GM18511 (cell line): Measurements from ENCODE around the gene TMEM82.

Experiments
- ATAC-seq: cut with Tn5 transposase; IDR thresholded peaks from one replicate; pipeline ENCODE4 v1.9.1; 2021; ENCODE audit warnings: mild to moderate bottlenecking, moderate library complexity; ENCODE audit not compliant: unreplicated experiment

The TMEM82 gene

DNA sequence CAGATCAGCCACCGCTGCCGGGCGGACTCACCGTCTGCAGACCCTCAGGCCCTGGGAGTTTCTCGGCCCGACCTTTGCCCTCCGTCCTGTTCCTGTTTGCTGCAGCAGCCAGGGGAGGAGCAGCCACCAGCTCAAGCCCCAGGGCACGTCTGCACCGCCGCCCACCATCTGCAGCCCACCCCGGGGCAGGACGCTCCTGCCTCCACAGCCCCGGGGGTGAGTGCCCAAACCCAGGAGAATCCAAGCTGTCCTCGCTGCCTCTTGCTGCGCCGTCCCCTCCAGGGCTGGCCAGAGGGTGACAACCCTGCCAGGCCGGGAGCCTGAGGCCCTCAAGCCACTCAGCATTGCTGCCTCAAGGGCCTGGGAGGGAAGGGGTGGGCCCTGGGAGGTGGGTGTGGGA lies 7.4 kb upstream of the TMEM82 start:
- no peak for ATAC-seq

GRCh38 chr1:15735304-15736037 lies 6.8 kb upstream of the TMEM82 start:
- no peak for ATAC-seq

DNA sequence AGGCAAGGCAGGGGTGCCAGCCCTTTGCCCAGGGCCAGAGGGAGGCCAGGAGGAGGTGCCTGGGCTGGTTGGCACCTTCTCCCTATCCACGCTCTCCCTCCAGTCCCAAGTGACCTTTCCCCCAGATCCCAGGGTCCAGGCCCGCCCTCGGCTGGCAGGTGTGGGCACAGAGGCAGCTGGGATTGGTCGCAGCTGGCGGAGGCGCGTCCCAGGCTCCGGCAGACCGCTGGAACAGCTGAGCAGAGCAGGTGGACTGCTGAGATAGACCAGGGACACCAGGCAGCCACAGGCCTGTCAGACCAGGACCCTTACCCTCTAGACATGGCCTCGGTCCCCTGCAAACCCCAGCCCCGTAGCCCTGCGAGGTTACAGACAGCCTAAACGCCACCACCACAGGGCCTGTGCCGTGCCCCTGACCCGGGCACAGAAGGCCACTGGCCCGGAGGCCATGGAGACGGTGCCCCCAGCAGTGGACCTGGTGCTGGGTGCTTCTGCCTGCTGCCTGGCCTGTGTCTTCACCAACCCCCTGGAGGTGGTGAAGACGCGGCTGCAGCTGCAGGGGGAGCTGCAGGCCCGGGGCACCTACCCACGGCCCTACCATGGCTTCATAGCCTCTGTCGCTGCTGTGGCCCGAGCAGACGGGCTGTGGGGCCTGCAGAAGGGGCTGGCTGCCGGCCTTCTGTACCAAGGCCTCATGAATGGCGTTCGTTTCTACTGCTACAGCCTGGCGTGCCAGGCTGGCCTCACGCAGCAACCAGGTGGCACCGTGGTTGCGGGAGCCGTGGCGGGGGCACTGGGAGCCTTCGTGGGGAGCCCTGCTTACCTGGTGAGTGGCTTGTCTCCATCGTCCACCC lies 6.0 kb upstream of the TMEM82 start, which contains the start of gene SLC25A34:
SLC25A34 (plus strand) TSS at position 221 of the 854 bp plus-strand sequence; CDS start at position 449, 228 bp downstream.
- no peak for ATAC-seq

- no peak for ATAC-seq
These were observed 5.4 kb upstream of the TMEM82 start for GRCh38 chr1:15736892-15737261.

- no peak for ATAC-seq
These were observed 4.7 kb upstream of the TMEM82 start for GRCh38 chr1:15737324-15738319.

DNA sequence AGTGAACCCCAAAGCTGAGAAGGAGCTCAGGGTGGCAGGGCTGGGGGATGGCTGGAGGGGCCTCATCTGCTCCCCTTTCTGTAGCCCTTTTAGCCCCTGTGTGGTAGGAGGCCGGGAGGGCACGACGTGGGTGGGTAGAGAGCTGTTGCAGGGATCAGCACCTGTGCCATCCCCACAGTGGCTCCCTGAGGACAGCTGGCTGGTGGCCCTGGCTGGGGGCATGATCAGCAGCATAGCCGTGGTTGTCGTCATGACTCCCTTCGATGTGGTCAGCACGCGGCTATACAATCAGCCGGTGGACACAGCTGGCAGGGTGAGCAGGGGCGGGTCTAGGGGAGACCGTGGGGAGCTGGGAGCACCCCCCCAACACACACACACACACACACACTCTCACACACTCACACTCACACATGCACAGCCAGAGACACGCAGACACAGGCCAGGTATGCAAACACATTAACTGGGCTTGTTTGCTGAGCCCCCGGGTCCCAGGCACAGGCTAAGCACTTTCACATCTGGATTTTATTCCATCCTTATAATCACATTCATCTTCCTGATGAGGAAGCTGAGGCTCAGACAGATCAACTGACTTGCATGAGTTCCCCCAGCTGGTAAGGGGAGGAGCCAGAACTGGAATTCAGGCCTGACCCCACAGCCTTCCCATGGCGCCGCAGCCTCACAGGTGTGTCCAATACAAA lies 3.7 kb upstream of the TMEM82 start:
- no peak for ATAC-seq

- ATAC-seq, result no peak
These were observed 3.0 kb upstream of the TMEM82 start for GRCh38 chr1:15739259-15739658.

DNA sequence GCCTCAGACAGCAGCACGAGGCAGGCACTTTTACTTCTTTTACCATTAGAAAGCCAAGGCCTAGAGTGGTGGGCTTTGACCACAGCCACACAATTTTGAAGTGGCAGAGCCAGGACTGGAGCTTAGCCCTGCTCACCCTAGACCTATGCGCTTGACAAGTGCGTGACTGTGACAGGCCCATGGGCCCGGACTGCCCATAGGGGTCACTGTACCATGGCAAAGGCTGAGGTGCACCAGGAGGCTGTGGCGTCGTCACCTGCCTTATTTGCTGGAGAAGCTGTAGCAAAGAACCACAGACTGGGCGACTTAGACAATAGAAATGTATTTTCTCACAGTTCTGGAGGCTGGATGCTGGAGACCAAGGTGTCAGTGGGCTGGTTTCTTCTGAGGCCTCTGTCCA lies 2.6 kb upstream of the TMEM82 start:
- ATAC-seq, result no peak

GRCh38 chr1:15740924-15741850 lies 1.1 kb upstream of the TMEM82 start:
- ATAC-seq, result peak; percentile 63

GRCh38 chr1:15744122-15744679 lies 1.9 kb downstream of the TMEM82 start:
- no peak for ATAC-seq

DNA sequence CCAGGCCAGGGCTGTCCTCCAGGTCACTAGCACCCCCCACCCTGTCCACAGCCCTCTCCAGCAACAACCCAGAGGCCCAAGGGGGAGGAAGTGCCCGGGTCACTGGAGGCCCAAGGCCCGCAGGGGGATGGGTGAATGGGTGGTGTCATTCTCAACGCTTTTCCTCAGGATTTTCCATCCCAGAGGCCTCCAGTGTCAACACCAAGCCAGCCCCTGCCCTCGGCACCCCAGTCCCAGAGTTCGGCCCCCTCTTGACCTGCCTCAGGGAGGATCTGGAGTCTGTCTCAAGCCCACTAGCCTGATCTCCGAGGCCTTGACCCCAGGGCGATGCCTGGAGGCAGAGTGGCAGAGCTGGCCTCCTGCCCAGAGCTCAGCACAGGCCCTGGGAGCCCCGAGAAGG lies 5.1 kb downstream of the TMEM82 start:
- ATAC-seq, result no peak

DNA sequence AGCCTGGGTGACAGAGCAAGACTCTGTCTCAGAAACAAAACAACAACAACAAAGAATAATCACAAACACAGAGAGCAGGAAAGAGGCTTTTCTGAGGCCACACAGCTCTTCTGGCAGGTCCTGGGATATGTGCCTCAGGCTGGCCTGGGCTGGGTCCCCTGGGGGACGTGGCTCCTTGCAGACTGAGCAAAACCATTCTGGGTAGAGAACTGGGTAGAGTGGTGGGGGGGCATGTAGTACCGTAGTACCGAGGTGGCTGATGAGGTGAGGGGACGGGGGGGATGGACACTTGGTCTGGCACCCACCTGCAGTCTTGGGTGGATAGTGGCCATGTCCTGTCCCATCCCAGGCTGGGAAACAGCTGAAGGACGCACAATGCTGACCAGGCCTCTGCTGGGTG lies 6.0 kb downstream of the TMEM82 start:
- ATAC-seq, result no peak

DNA sequence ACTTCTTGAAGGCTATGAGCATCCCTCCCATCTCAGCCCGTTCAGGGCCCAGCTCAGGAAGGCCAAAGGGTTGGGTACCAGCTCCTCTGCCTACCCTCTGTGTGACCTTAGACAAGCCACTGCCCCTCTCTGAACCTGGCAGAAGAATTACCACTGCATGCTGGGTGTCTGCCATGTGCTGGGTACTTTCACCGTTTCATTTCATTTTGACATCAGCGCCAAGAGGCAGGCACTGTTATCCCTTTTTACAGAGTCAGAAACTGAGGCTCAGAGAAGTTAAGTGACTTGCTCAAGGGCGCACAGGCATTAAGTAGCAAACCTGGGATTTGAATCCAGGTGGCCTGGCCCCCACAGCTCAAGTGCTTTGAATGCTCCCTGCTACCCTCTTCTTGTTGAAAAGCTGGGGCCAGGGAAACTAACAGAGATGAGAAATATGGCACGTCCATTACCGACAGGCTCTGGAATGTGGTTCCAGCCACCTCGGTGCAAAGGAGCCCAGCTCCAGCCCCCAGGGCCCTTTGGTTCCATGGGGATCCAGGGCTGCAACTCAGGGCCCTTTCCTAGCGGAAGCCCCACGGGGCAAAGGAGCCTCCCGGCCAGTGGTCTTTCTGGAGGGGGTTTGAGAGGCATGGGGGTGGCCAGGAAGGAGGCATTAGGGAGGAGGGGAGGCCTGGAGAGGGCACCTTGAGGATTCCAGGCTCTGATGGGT lies 6.5 kb downstream of the TMEM82 start:
- ATAC-seq, result no peak

- ATAC-seq, result no peak
These were observed 7.3 kb downstream of the TMEM82 start for GRCh38 chr1:15749399-15750291.

DNA sequence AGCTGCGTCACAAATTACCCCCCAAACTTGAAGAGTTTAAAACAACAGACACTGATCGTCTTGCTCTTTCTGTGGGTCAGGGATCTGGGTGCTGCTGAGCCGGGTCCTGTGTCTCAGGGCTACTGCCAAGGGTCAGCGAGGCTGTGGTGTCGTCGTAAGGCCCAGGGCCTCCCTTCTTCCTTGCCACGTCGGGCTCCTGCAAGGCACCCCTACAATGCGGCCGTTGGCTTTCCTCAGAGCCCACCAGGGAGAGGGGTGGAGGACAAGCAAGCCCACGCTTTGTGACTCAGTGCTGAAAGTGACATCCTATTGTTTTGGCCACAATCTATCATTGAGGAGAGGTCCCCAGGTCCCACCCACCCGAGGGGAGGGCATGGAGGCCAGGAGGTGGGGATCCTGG lies 8.6 kb downstream of the TMEM82 start:
- ATAC-seq, result no peak

DNA sequence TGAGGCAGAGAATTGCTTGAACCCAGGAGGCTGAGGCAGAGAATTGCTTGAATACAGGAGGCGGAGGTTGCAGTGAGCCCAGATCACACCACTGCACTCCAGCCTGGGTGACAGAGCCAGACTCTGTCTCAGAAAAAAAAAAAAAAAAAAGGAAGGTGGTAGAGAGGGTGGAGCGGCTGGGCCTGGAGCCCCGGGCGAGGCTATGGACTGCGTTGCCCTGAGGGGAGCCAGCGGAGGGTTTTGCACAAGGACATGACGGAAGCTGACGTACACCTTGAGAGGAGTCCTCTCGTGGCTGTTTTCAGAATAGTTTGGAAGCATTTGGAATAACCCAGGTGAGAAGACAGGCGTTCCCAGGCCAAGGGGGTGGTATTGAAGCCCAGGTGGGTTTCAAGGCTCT lies 9.4 kb downstream of the TMEM82 start:
- no peak for ATAC-seq

- ATAC-seq, result no peak
These were observed 11.5 kb downstream of the TMEM82 start for GRCh38 chr1:15753776-15754175.
